ENCODE measurements around the gene CLMN. TPM values are rescaled to one million over a fixed set of nuclear protein-coding genes. Genes with fewer than 3 reads are reported as not detected.
"Not testable (repeated sequence)": the region's sequence is repeated elsewhere in the genome, so short reads cannot be mapped to it uniquely, and the experiment has no call there.

CLMN gene
- total RNA-seq, 1 experiment from 2014 or later = 0.71 TPM

- peak; percentile 21 for DNase-seq (ENCODE audit: low read depth)
Measured at GRCh38 chr14:95196268-95196667, 123.4 kb downstream of the CLMN start.

DNA sequence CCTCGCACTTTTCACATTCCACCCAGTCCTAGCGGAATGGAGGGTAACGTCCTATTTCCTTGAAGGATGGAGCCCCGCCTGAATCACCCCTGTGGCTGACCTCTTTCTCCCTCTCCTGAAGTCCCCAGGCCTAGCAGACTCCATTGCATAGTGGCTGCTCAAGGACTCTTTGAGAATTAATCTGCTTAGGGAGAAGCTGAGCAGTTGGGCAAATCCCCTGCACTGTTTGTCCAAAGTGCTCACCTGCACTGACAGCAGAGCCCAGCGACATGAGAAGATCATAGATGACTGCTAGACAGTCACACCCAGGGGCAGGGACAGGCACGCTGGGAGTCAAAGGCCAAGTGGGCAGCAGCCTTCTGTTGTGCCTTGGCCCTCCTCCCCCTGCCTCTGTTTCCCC, 124.7 kb downstream of the CLMN start:
- DNase-seq (ENCODE audit: low read depth) = no peak

DNA sequence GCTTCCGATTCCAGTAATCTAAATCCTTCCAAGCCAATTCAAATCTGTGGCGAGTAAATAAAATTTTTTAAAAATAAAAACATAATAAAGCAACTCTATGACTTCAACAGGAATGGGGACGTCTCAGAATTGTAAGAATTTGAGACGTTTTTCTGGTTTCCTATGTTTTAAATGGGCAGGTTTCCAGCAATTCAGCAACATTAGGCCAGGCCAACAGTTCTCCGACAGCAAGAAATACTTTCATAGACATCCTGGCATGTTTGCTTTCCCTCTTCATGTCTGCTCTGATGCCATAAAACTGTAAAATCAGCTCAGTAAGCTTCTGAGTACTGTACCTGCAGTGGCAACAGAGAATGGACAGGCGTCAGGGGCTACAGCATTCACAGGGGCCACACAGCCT, 126.6 kb downstream of the CLMN start:
- DNase-seq (ENCODE audit: low read depth) = no peak

DNA sequence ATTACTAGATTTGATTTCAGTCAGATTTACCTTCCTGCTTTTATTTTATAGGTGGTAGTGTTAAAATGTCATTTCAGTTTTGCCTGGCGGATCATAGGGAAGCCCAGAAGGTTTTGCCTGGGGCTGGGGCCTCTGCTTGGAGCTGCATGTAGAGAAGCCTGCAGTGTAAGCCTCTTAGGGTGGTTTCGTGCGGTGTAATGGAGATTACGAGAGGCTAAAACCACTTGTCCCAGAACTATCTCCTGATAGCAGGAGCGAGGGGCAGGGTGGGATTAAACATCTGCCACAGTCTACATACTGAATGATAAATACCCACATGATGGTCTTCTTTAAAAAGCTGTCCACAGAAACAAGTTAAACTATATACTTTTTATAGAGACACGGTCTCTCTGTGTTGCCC, 127.4 kb downstream of the CLMN start:
- no peak for DNase-seq (ENCODE audit: low read depth)

- no peak for DNase-seq (ENCODE audit: low read depth)
Measured at GRCh38 chr14:95191445-95192199, 128.1 kb downstream of the CLMN start.

GRCh38 chr14:95190857-95191256, 128.9 kb downstream of the CLMN start:
- DNase-seq (ENCODE audit: low read depth) = no peak

- peak; percentile 13 for DNase-seq (ENCODE audit: low read depth)
Measured at GRCh38 chr14:95190346-95190840, 129.3 kb downstream of the CLMN start.

- no peak for DNase-seq (ENCODE audit: low read depth)
Measured at GRCh38 chr14:95189367-95190132, 130.2 kb downstream of the CLMN start.

DNA sequence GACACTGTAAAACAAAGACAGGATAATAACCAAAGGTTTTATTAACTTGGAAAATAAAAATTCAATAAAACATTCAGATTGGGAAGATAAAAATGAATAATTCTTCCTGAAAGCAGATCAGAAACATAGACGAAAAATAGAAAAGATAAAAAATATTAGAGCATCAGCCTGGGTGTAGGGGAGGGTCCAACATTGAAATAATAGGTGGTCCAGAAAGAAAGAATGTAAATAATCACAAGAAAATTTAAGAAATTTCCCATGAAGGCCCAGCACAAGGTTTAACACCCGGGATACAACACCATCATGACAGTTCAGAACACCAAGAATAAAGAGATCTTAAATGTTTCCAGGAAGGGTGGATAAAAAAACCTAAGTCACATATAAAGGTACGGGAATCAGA, 131.3 kb downstream of the CLMN start:
- no peak for DNase-seq (ENCODE audit: low read depth)

- no peak for DNase-seq (ENCODE audit: low read depth)
Measured at GRCh38 chr14:95185767-95186392, 133.8 kb downstream of the CLMN start.

GRCh38 chr14:95185033-95185766, 134.5 kb downstream of the CLMN start:
- no peak for DNase-seq (ENCODE audit: low read depth)

DNA sequence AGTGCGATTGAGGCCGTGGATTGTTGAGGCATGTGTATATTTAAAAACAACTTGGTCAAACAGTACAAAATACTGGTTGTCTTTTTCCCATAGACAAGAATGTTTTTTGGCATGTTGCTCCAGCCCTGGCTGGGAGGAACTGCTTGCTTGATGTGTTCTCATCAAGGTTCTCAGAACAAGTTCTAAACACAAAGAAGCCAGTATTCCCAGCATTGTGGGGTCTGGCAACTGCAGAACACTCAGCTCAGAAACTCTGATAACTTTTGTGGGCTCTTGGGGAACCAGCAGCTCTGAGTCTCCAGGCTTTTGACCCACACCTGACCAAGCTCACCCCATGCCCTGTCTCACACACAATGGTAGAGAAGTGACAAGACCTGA, 135.3 kb downstream of the CLMN start:
- DNase-seq (ENCODE audit: low read depth) = no peak

DNA sequence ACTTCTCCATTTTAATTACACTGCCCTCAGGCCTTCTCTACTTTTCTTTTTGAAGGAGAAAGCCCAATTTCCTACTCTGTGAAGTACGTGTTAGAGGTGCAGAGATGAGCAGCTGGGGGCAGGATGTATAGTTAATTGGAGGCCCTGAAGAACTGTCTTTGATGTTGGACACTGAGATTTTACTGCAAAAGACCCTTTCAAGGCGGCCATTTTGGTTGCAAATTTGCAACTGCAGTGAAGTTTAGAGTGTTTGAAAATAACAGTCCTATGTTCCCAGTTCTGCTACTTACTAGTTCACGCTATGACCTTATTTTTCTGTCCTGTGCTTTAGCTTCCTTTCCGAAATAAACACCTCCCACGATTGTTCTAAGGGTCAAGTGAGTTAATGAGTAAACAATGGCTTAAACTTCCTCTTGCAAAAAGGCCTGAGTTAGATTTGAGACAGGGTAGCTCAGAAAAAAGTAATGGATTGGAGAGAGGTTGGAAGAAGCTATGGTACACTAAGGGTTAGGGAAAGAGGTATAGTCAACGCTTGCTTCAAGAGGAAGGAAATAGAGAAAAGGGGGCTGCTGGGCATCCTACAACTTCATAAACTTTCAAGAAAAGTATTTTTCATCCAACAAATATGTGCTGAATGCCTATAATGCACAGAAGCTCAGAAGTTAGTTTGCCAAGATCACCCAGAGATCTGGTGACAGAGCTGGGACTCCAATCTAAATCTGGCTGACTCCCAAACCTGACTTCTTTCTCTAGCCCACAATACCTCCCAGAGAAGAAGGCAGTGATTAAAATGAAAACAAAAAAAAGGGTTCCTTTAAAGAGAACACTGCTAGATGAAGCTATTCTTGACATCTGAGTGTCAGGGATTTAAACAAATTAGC, 135.9 kb downstream of the CLMN start:
- no peak for DNase-seq (ENCODE audit: low read depth)

DNA sequence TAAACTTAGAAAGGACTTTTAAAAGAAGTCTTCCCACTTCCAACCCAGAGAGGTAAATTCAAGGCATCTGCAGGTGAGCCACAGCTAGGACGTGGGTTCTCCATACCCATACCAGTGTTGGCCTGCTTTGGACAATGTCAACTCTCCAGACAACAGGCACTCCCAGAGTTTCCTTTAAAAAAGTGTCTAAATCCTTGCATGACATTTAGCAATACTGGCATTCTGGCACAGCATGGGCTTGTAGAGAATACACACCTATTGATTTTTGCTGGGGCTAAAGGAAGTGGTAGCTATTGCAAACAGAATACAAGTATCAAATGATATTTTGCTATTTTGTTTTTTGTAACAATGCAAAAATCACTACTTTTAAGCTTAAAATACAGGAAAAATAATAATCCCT, 136.6 kb downstream of the CLMN start:
- no peak for DNase-seq (ENCODE audit: low read depth)

GRCh38 chr14:95182379-95182778, 137.3 kb downstream of the CLMN start:
- DNase-seq (ENCODE audit: low read depth) = no peak

DNA sequence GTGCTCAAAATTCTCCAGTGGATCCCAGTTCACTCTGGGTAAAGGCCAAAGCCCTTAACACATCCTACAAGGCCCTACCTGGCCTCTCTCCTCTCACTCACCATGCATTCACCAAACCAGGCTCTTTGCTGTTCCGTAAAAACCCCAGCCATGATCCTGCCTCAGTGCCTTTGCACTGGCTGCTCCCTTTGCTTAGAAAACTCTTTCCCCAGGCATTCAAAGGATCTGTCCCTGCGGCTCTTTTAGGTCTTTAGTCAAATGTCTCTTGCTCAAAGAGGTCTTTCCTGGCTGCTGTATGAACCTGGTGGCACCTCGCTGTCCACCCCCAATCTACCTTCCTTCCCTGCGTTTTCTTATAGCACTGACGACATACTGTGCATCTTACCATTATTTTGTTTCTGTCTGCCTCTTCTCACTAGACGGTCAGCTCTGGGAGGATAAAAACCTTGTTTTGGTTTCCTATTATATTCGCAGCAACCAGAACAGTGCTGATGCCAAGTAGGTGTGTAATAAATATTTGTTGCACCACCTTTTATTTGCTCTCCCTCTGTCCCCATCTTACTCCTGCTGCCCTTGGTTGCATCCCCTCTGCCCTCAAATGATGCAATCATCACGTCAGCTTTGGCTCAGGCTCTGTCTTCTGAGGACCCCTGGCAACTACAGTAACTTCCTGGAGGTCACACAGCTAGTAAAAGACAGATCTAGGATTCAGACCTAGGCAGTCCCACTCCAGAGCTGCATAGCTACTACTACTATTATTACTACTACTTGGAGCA, 138.6 kb downstream of the CLMN start:
- DNase-seq (ENCODE audit: low read depth) = no peak

DNA sequence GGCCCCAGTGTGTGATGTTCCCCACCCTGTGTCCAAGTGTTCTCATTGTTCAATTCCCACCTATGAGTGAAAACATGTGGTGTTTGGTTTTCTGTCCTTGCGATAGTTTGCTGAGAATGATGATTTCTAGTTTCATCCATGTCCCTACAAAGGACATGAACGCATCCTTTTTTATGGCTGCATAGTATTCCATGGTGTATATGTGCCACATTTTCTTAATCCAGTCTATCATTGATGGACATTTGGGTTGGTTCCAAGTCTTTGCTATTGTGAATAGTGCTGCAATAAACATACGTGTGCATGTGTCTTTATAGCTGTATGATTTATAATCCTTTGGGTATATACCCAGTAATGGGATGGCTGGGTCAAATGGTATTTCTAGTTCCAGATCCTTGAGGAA, 144.0 kb downstream of the CLMN start:
- not testable (repeated sequence) for DNase-seq (ENCODE audit: low read depth)

DNA sequence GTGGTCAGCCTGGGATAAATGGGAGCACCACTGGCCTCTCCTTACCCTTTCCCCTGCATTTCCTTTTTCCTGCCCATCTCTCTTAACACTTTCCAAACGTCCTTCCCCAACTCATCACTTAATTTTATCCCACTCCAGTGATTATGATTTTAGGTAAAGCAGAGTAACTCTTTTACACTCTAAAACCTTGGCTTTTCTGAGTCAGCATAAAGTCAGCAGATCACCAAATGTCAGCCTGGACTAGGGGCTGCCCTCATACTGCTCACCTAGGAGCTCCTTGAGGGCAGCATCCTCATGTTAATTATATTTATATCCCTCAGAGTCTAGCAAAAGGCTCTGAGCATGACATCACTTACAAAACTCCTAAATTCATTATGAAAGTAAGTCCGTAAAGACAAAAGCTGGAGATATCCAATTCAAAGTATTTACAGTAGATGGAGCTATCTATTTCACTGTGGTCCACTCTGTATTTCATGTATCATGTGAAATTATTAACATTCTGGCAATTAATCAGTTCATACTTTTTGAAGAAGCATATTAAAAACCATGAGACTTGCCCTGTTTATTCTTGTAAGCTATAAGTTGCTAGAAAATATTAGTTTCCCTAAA, 145.4 kb downstream of the CLMN start:
- no peak for DNase-seq (ENCODE audit: low read depth)

DNA sequence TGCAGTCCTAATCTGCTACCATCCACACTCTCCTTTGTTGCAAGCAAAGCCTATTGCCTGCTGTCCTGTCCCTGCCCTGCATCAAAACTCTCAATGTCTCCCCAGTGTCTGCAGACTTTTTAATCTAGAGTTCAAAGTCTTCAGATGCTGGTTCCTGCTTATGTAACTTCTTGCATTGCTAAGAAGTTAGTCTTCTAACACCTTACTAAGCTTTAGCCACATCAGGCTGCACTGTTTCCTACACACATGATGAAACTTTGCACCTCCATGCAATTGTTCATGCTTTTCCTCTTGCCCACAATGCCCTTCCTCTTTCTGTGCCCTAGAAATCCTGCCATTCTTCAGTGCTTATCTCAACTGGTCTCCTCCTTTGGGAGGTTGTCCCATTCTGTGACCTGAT, 146.2 kb downstream of the CLMN start:
- DNase-seq (ENCODE audit: low read depth) = no peak

DNA sequence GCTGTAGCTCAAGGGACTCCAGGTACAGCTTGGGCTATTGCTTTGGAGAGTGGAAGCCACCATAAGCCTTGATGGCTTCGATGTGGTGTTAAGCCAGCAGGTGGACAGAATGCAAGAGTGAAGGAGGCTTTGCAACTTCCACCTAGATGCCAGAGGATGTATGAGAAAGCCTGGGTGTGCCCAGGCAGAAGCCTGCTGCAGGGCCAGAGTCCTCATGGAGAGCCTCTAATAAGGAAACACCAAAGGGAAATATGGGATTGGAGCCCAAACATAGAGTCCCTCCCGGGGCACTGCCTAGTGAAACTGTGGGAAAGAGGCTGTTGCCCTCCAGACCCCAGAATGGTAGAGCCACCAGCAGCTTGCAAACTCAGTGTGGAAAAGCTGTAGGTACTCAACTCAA, 152.5 kb downstream of the CLMN start:
- no peak for DNase-seq (ENCODE audit: low read depth)

All from M059J (cell line).